ENCODE measurements around the gene AMIGO2.

The AMIGO2 gene

GRCh38 chr12:47035484-47035883 is 44.3 kb downstream of the AMIGO2 start (continued):
- TF ChIP-seq ZBTB11 (tag by site-specific recombination; conservative IDR thresholded peaks at IDR 0.05; ENCODE audit: low read depth): no peak
- TF ChIP-seq ELK4 (IDR thresholded peaks at IDR 0.05; ENCODE audit: borderline replicate concordance, low read depth, low read length): no peak
- no peak for TF ChIP-seq REPIN1 (tag by site-specific recombination; IDR thresholded peaks at IDR 0.05; ENCODE audit: low read depth)
- no peak for TF ChIP-seq ZNF239 (tag by site-specific recombination; IDR thresholded peaks at IDR 0.05)
- TF ChIP-seq ZBTB10 (tag by site-specific recombination; IDR thresholded peaks at IDR 0.05): no peak
- 0 out of 2 replicates have a peak, but pooled peaks have one; percentile 39 for TF ChIP-seq ZEB2 (tag by site-specific recombination; IDR thresholded peaks at IDR 0.05)
- no peak for TF ChIP-seq ZNF121 (tag by site-specific recombination; IDR thresholded peaks at IDR 0.05)
- TF ChIP-seq PBX3 (CRISPR knock-in tag; IDR thresholded peaks at IDR 0.05): no peak
- TF ChIP-seq OSR2 (tag by site-specific recombination; IDR thresholded peaks at IDR 0.05): peak; percentile 58
- peak; percentile 81 for TF ChIP-seq ZNF366 (tag by site-specific recombination; conservative IDR thresholded peaks at IDR 0.05)

GRCh38 chr12:47034661-47035060 is 45.1 kb downstream of the AMIGO2 start:
- ChIA-PET CTCF (interaction anchor here (0.7 to 3.7 kb wide), 5 partner anchors 126 to 804 kb away, joined by 3 to 28 read pairs (median 3); no protein-coding TSS in a partner anchor), POLR2A (no interaction called here)
- no peaks in the 10 kb centered on the region for H3K4me1 ChIP-seq (ENCODE audit: control insufficient read depth, insufficient read depth, low read length)
- H3K4me3 ChIP-seq (ENCODE audit: low read depth, low read length): no peak overlapping the region
- H3K36me3 ChIP-seq (ENCODE audit: control insufficient read depth in 2 of 2, insufficient read depth in 1 of 2, low read length in 2 of 2): no peaks in the 10 kb centered on the region
- no peak overlapping the region for H3K27ac ChIP-seq (ENCODE audit: extremely low read depth, low read depth, low read length)
- H3K9me3 ChIP-seq (ENCODE audit: control insufficient read depth, insufficient read depth, low read depth, low read length): no peaks in the 10 kb centered on the region
- no peak for TF ChIP-seq ZNF585B (tag by site-specific recombination; IDR thresholded peaks at IDR 0.05)
- no peak for TF ChIP-seq ZNF311 (tag by site-specific recombination; IDR thresholded peaks at IDR 0.05; ENCODE audit: borderline replicate concordance)
- no peak for TF ChIP-seq ZNF121 (tag by site-specific recombination; IDR thresholded peaks at IDR 0.05)
- TF ChIP-seq ZNF148 (tag by site-specific recombination; IDR thresholded peaks at IDR 0.05; ENCODE audit: borderline replicate concordance): no peak
- no peak for TF ChIP-seq ZNF510 (tag by site-specific recombination; IDR thresholded peaks at IDR 0.05; ENCODE audit: insufficient replicate concordance)
- TF ChIP-seq OSR2 (tag by site-specific recombination; IDR thresholded peaks at IDR 0.05): no peak
- no peak for TF ChIP-seq ZNF596 (tag by site-specific recombination; IDR thresholded peaks at IDR 0.05)
- no peak for TF ChIP-seq ZNF449 (tag by site-specific recombination; IDR thresholded peaks at IDR 0.05)
- TF ChIP-seq ZNF473 (tag by site-specific recombination; IDR thresholded peaks at IDR 0.05): no peak
- no peak for TF ChIP-seq GLI2 (tag by site-specific recombination; IDR thresholded peaks at IDR 0.05; ENCODE audit: borderline replicate concordance, low read depth)
- TF ChIP-seq INSM2 (tag by site-specific recombination; IDR thresholded peaks at IDR 0.05): no peak
- TF ChIP-seq ZNF23 (tag by site-specific recombination; IDR thresholded peaks at IDR 0.05; ENCODE audit: borderline replicate concordance): no peak
- TF ChIP-seq RBAK (tag by site-specific recombination; IDR thresholded peaks at IDR 0.05): no peak

All from HEK293 (cell line).